ENCODE measurements around the gene NDFIP1. TPM values are rescaled to one million over a fixed set of nuclear protein-coding genes. Genes with fewer than 3 reads are reported as not detected.

Gene NDFIP1
- total RNA-seq, 1 experiment from 2014 or later, result 37.8 TPM

DNA sequence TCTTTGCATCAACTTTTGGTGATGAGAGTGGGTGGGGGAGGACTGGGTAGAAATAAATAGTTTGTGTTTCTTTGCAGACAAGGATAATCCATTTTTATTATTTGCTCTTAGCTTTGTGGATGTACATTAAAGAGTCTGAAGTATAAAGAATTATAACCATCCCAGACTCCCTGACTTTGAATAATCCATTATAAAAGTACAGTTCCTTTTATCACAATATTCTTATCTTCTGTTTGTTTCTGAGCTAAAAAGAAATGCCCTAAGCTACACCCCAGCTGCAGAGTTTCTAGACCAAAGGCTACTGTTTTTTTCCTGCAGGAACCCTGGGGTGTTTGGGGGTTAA, 77.9 kb downstream of the NDFIP1 start:
- intact Hi-C loops (cut with micrococcal nuclease), result no loop called here
- H3K9me2 ChIP-seq (ENCODE audit: insufficient read depth), result no peaks in the 10 kb centered on the region
- H3K79me2 ChIP-seq (ENCODE audit: insufficient read depth, low read length), result no peaks in the 10 kb centered on the region
- H3K36me3 ChIP-seq (ENCODE audit: control insufficient read depth in 1 of 2, insufficient read depth in 2 of 2, low read length in 2 of 2), result no peaks in the 10 kb centered on the region
- no peaks in the 10 kb centered on the region for H3K9me3 ChIP-seq (ENCODE audit: control insufficient read depth in 1 of 2, insufficient read depth in 1 of 2, low read depth in 1 of 2, low read length in 2 of 2)
- no peak for TF ChIP-seq SP1 (IDR thresholded peaks at IDR 0.05; ENCODE audit: low read depth)
- no peak for TF ChIP-seq TCF7L2 (IDR thresholded peaks at IDR 0.05; ENCODE audit: borderline replicate concordance, extremely low read depth, insufficient read depth, insufficient read length)
- TF ChIP-seq FOSL1 (IDR thresholded peaks at IDR 0.05; ENCODE audit: low read depth), result no peak
- TF ChIP-seq, protein P1, sequence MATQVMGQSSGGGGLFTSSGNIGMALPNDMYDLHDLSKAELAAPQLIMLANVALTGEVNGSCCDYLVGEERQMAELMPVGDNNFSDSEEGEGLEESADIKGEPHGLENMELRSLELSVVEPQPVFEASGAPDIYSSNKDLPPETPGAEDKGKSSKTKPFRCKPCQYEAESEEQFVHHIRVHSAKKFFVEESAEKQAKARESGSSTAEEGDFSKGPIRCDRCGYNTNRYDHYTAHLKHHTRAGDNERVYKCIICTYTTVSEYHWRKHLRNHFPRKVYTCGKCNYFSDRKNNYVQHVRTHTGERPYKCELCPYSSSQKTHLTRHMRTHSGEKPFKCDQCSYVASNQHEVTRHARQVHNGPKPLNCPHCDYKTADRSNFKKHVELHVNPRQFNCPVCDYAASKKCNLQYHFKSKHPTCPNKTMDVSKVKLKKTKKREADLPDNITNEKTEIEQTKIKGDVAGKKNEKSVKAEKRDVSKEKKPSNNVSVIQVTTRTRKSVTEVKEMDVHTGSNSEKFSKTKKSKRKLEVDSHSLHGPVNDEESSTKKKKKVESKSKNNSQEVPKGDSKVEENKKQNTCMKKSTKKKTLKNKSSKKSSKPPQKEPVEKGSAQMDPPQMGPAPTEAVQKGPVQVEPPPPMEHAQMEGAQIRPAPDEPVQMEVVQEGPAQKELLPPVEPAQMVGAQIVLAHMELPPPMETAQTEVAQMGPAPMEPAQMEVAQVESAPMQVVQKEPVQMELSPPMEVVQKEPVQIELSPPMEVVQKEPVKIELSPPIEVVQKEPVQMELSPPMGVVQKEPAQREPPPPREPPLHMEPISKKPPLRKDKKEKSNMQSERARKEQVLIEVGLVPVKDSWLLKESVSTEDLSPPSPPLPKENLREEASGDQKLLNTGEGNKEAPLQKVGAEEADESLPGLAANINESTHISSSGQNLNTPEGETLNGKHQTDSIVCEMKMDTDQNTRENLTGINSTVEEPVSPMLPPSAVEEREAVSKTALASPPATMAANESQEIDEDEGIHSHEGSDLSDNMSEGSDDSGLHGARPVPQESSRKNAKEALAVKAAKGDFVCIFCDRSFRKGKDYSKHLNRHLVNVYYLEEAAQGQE (IDR thresholded peaks at IDR 0.05; ENCODE audit: low read depth), result no peak
- no peak for TF ChIP-seq EGR1 (IDR thresholded peaks at IDR 0.05; ENCODE audit: low read depth)
- TF ChIP-seq SRF (IDR thresholded peaks at IDR 0.05; ENCODE audit: low read depth), result no peak
- no peak for TF ChIP-seq POLR2AphosphoS5 (IDR thresholded peaks at IDR 0.05; ENCODE audit: low read depth, low read length)
- no peak for TF ChIP-seq SIN3A (IDR thresholded peaks at IDR 0.05; ENCODE audit: low read depth)
- TF ChIP-seq, protein P2, sequence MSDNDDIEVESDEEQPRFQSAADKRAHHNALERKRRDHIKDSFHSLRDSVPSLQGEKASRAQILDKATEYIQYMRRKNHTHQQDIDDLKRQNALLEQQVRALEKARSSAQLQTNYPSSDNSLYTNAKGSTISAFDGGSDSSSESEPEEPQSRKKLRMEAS (IDR thresholded peaks at IDR 0.05), result no peak
- TF ChIP-seq JUND (IDR thresholded peaks at IDR 0.05), result no peak
- TF ChIP-seq EZH2 (IDR thresholded peaks at IDR 0.05), result no peak
- TF ChIP-seq ELF1 (IDR thresholded peaks at IDR 0.05; ENCODE audit: borderline replicate concordance, low read depth), result no peak
- TF ChIP-seq, protein P3, sequence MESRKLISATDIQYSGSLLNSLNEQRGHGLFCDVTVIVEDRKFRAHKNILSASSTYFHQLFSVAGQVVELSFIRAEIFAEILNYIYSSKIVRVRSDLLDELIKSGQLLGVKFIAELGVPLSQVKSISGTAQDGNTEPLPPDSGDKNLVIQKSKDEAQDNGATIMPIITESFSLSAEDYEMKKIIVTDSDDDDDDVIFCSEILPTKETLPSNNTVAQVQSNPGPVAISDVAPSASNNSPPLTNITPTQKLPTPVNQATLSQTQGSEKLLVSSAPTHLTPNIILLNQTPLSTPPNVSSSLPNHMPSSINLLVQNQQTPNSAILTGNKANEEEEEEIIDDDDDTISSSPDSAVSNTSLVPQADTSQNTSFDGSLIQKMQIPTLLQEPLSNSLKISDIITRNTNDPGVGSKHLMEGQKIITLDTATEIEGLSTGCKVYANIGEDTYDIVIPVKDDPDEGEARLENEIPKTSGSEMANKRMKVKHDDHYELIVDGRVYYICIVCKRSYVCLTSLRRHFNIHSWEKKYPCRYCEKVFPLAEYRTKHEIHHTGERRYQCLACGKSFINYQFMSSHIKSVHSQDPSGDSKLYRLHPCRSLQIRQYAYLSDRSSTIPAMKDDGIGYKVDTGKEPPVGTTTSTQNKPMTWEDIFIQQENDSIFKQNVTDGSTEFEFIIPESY (IDR thresholded peaks at IDR 0.05; ENCODE audit: extremely low read depth, insufficient replicate concordance, low read length), result no peak
- H3K4me2 ChIP-seq (ENCODE audit: low read length), result no peak overlapping the region
- ChIA-PET CTCF (no interaction called here), POLR2A (no interaction called here), RAD21 (ENCODE audit: low non-redundant PET in 1 of 2, low total read pairs in 2 of 2, uncharacterized antibody in 2 of 2, unreplicated experiment in 2 of 2) (no interaction called here)
- no TSS peak for BruUV-seq (replicated peaks)
- no peaks in the 10 kb centered on the region for H3K27me3 ChIP-seq (ENCODE audit: insufficient read depth, low read length)
- no peaks in the 10 kb centered on the region for H4K20me1 ChIP-seq (ENCODE audit: insufficient read depth)
- H2AFZ ChIP-seq (ENCODE audit: low read depth, low read length, poor library complexity, severe bottlenecking), result no peak overlapping the region
- no peak overlapping the region for H3K27ac ChIP-seq (ENCODE audit: low read depth, low read length)
- DNase-seq (ENCODE audit: low read depth, low spot score), result no peak
- no peak overlapping the region for H3K4me3 ChIP-seq (replicated peaks in 1 of 2; ENCODE audit: low read depth in 1 of 2, low read length in 2 of 2)
- H3K4me1 ChIP-seq (ENCODE audit: control insufficient read depth in 1 of 2, insufficient read depth in 2 of 2, low read length in 2 of 2), result no peaks in the 10 kb centered on the region
- no peak for ATAC-seq
- no peak overlapping the region for H3K9ac ChIP-seq (ENCODE audit: low read length)

Data from HCT116 (cell line).